ENCODE results near the gene CAMTA1. TPM values are rescaled to one million over a fixed set of nuclear protein-coding genes. Genes with fewer than 3 reads are reported as not detected.
A peak's percentile ranks its signal among the peaks of the same experiment; 100 is the strongest.

The CAMTA1 gene
- total RNA-seq, 1 donor from 2014 or later, result 34.4 TPM

- no peak for ATAC-seq
Measured at GRCh38 chr1:7528386-7529198, 743.3 kb downstream of the CAMTA1 start.

GRCh38 chr1:7529917-7530316 is 744.7 kb downstream of the CAMTA1 start:
- ATAC-seq, result no peak

- ATAC-seq, result no peak
Measured at GRCh38 chr1:7531562-7532340, 746.5 kb downstream of the CAMTA1 start.

- no peak for ATAC-seq
Measured at GRCh38 chr1:7533006-7533405, 747.8 kb downstream of the CAMTA1 start.

- no peak for ATAC-seq
Measured at GRCh38 chr1:7534061-7534825, 749.0 kb downstream of the CAMTA1 start.

GRCh38 chr1:7535016-7535415 is 749.8 kb downstream of the CAMTA1 start:
- no peak for ATAC-seq

GRCh38 chr1:7535934-7536878 is 751.0 kb downstream of the CAMTA1 start:
- ATAC-seq, result no peak

GRCh38 chr1:7536891-7537591 is 751.8 kb downstream of the CAMTA1 start:
- no peak for ATAC-seq

GRCh38 chr1:7538033-7538432 is 752.8 kb downstream of the CAMTA1 start:
- no peak for ATAC-seq

- ATAC-seq, result no peak
Measured at GRCh38 chr1:7538849-7539768, 753.9 kb downstream of the CAMTA1 start.

- ATAC-seq, result peak; percentile 89
Measured at GRCh38 chr1:7539769-7540175, 754.5 kb downstream of the CAMTA1 start.

- ATAC-seq, result no peak
Measured at GRCh38 chr1:7540816-7541215, 755.6 kb downstream of the CAMTA1 start.

- ATAC-seq, result no peak
Measured at GRCh38 chr1:7541629-7542028, 756.4 kb downstream of the CAMTA1 start.

GRCh38 chr1:7543718-7544090 is 758.5 kb downstream of the CAMTA1 start:
- no peak for ATAC-seq

GRCh38 chr1:7549277-7550161 is 764.3 kb downstream of the CAMTA1 start:
- peak; percentile 80 for ATAC-seq

- peak; percentile 19 for ATAC-seq
Measured at GRCh38 chr1:7550261-7550865, 765.1 kb downstream of the CAMTA1 start.

GRCh38 chr1:7550981-7551380 is 765.7 kb downstream of the CAMTA1 start:
- ATAC-seq, result no peak

GRCh38 chr1:7551442-7551841 is 766.2 kb downstream of the CAMTA1 start:
- no peak for ATAC-seq

GRCh38 chr1:7552402-7552801 is 767.1 kb downstream of the CAMTA1 start:
- ATAC-seq, result no peak
